Hepatocyte (in vitro differentiated cells): ENCODE data around the gene KRTAP10-8.

Source experiments
- CTCF ChIP-seq: fragments of 200-600 bp; sonication (generic); IDR thresholded peaks from 2 replicates; pipeline ENCODE4 v1.5.1; 2016; ENCODE audit warnings: antibody characterized with exemption, mild to moderate bottlenecking; ENCODE audit not compliant: poor library complexity
- EZH2 ChIP-seq: fragments of 200-600 bp; sonication (generic); IDR thresholded peaks from 2 replicates; pipeline ENCODE4 v1.6.1; 2016; ENCODE audit warnings: antibody characterized with exemption, mild to moderate bottlenecking, borderline replicate concordance
- EZH2phosphoT487 ChIP-seq: fragments of 200-600 bp; sonication (generic); IDR thresholded peaks from one replicate; pipeline ENCODE4 v1.6.1; 2018; ENCODE audit warnings: antibody characterized with exemption, mild to moderate bottlenecking, low read depth, moderate library complexity; ENCODE audit not compliant: unreplicated experiment, severe bottlenecking

DNA sequence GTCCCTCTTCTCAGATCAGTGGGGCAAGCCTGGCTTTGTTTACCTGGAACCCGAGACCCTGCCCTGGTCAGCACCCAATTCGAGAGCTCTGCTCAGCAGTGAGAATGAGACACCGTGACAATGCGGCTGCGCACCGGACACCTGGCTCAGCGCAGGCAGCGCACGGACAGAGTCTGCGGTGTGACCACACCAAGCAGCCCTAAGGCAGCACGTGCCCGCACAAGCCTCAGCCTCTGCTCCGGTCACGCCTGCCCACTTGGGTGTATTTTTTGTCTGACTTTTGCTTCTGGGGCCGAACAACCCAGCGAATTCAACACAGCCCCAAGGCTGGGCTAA lies 4.7 kb downstream of the KRTAP10-8 start:
- TF ChIP-seq CTCF (no peak), EZH2phosphoT487 (no peak), EZH2 (no peak)
